HL-60/S4 treated with retinoic acid at 250 ng/mL for 4 days and 3 days (cell line): ENCODE results near the gene COX7B.
"Not testable (repeated sequence)": the region's sequence is repeated elsewhere in the genome, so short reads cannot be mapped to it uniquely, and the experiment has no call there.

Source experiments
- in situ Hi-C: fragments of 300-500 bp; cut with MboI; formaldehyde crosslinking; loops from 2 replicates; pipeline ENCODE4 v1.7.0; 2022; ENCODE audit warnings: low sequenced_read_pairs

Gene COX7B, protein sequence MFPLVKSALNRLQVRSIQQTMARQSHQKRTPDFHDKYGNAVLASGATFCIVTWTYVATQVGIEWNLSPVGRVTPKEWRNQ

DNA sequence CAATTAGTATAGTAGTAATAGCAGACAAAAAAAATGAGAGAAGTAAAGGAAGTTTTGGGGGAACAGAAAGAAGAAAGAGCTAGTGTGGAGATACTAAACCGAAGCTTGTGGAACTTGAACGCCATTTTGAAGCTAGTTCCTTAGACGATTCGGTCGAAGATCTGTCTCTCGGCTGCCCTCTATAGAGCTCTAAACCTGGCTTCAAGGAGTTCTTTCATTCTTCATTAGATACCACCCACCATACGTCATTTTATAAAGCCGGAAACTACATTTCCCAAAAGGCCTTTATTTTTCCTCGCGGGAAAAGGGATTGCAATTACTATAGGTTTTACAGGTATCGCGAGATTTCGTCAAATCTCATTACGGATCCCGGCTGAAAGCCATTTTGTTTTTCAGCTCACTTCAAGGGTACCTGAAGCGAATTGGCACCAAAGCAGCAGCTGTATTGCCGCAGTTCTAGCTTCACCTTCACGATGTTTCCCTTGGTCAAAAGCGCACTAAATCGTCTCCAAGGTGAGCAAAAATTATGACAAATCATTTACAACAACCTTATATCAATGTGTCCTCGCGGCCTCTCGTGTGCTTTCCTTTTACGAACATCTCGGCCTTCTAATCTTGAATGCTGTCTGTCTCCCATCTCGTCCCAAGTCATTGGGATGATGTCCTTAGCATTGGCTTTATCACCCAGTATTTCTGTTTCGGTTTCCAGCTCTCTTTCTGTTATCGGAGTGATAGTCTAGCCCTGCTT, at the start of gene COX7B:
Gene COX7B, plus strand, starts transcription at position 388 of the 748 bp plus-strand sequence. Its CDS starts 86 bp downstream, at position 474.
- in situ Hi-C loops: no loop called here

DNA sequence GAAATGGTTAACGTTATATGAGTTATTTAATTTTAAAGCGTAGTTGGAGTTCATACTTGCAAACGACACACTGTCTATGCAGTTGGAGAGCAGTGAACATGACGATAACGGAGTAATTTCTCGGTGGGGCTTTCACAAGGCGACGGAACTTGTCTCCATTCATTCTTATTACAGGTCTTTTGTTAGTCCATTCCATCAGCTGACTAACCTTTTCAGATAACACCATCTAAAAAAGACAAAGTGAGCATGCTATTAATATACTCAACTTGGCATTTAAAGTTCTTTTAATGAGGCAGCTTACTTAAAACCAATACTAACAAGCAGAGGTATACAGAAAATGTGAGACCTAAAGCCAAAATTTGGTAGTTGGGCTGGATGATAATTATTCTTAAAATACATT, 23.9 kb upstream of the COX7B start:
- in situ Hi-C loops: no loop called here

DNA sequence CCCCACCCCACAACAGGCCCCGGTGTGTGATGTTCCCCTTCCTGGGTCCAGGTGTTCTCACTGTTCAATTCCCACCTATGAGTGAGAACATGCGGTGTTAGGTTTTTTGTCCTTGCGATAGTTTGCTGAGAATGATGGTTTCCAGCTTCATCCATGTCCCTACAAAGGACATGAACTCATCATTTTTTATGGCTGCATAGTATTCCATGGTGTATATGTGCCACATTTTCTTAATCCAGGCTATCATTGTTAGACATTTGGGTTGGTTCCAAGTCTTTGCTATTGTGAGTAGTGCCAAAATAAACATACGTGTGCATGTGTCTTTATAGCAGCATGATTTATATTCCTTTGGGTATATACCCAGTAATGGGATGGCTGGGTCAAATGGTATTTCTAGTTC, 17.9 kb upstream of the COX7B start:
- in situ Hi-C loops: not testable (repeated sequence)

GRCh38 chrX:77892887-77893286, 6.4 kb upstream of the COX7B start:
- in situ Hi-C loops: no loop called here

DNA sequence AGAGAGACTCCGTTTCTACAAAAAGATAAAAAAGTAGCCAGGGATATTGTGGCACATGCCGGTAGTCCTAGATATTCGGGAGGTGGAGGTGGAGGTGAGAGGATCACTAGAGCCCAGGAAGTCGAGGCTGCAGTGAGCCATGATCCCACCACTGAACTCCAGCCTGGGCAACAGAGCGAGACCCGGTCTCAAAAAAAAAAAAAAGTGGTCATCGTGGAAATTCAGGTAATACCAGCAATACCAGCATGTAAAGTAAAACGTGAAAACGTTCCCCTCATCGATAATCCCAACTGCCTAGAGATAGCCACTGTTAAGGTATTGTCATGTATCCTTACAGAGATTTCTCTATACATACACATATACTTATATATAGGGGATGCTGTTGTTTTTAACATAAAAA, 5.6 kb upstream of the COX7B start:
- in situ Hi-C loops: no loop called here

DNA sequence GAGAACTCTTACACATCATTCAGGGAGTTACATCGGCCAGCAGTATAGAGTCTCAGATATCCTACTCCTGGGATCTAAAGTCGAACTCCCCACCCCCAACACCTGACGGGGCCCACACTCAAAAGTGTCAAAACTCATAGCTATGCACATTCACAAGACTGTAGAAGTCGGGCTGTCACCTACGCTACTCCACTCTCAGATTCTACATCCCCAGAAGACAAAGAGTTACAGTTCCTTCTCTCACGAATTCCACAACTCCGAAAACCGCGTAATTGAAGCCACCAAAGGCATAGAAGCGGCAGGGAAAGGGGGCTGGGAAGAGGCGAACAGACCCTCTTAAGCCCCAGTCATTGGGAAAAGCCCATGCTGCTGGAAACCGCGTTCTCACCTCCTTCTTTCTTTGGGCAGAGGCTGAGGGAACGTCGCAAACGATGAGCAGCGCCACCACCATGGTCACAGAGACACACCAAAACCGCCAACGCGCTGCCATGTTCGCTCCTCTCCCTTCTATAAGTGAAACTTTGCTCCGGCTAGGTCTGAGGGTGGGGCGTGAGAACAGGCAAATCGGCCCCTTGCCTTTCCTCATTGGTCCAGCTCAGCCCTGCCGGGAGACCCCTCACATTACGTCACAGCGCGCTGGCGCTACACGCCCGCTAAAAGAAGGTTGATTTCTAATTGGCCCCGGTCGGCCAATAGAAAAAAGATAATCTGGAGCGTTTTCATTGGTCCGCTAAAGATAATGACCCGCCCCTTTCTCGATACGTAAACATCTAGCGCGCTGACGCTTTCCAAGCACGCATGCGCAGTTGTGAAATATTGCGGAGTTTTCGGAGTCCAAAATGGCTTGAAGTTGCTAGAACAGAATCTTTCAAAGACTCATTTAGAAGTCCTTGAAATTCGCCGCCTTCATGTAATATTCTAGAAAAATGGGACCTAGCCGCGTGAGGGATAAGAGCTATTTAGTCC, 4.1 kb upstream of the COX7B start, which contains the start of gene MAGT1:
Gene MAGT1, minus strand, starts transcription at position 515 of the 966 bp plus-strand sequence. Its CDS starts 25 bp downstream, at position 490.
- in situ Hi-C loops: no loop called here

DNA sequence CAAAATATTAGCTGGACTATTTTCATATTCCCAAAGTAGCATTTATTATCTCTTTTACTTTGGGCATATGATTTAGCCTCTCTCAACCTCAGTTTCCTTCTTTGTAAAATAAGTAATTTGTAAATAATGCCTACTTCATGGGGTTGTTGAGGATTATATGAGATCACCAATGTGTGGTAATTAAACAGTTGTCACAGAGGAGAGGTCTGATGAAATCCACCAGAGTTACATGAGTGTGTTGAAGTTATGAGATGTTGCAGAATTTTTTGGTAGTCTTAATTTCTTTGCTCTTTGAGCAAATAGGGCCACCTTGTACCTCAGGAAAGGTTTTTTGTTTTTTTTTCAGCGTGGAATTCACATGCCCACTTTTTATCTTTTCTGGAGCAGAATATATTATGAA, 1.4 kb downstream of the COX7B start:
- in situ Hi-C loops: no loop called here

GRCh38 chrX:77901506-77901905, 2.2 kb downstream of the COX7B start:
- in situ Hi-C loops: no loop called here

DNA sequence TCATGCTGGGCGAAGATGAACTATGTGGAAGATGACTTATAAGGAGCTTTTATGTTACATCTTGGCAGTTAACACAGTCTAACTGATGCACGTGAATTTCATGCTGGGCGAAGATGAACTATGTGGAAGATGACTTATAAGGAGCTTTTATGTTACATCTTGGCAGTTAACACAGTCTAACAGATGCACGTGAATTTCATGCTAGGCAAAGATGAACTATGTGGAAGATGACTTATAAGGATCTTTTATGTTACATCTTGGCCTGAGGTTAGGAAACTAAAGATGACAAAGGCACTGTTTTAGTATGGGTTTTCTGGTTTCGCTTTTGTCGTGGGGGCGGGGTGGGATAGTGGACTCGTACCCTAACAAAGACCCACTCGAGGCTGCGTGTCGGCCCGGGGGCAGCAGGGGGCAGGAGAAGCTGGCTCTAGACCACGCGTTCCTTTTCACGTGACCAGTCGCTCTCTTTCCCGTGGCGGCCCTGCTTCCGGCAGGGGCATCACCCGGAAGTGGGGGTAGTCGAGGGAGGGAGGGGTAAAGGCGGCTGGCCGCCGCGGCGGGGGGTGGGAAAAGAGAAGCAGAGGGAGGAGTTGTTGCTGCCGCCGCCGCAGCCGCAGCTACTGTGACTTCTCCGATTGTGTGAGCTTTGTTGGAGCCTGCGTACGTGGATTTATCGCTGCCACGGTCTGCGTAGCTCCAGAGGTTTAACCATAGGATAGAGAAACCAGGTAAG, 11.0 kb downstream of the COX7B start, which contains the start of gene ATP7A:
Gene ATP7A, plus strand, starts transcription at position 586 of the 733 bp plus-strand sequence. CDS start 60,949 bp downstream, outside the sequence.
- in situ Hi-C loops: loop anchor here (10.0 kb wide), 1 partner anchor 115 kb away; no protein-coding TSS in a partner anchor

GRCh38 chrX:77917294-77917933, 18.1 kb downstream of the COX7B start:
- in situ Hi-C loops: loop anchor here (10.0 kb wide), 1 partner anchor 107 kb away; no protein-coding TSS in a partner anchor

- in situ Hi-C loops: loop anchor here (10.0 kb wide), 1 partner anchor 106 kb away; no protein-coding TSS in a partner anchor
These were observed 19.3 kb downstream of the COX7B start for GRCh38 chrX:77918568-77918967.

DNA sequence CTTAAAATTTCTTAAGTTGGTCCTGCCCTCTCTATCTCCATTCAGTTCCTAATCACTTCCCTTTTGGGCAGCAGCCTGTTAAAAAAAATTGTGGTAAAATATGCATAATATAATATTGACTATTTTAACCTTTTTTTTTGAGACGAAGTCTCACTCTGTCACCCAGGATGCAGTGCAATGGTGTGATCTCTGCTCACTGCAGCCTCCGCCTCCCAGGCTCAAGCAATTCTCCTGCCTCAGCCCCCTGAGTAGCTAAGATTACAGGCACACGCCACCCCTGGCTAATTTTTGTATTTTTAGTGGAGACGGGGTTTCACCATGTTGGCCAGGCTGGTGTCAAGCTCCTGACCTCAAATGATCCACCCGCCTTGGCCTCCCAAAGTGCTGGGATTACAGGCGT, 20.1 kb downstream of the COX7B start:
- in situ Hi-C loops: loop anchor here (10.0 kb wide), 1 partner anchor 105 kb away; no protein-coding TSS in a partner anchor

DNA sequence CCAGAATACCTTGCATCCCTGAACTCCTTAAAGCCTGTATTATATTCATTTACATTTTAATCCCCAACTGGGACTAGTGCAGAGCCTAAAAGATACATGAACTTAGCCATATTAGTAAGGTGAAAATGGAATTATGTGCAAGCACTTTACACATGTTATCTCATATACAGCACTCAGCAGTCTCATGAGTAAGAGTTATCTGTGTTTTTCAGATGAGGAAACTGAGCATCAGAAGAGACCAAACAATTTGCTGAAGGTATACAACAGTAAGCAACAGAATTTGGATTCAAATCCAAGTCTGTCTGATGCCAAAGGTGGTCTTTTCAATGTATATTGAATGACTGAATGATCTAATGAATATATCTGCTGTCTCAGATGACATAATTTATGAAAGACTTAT, 23.5 kb downstream of the COX7B start:
- in situ Hi-C loops: no loop called here

DNA sequence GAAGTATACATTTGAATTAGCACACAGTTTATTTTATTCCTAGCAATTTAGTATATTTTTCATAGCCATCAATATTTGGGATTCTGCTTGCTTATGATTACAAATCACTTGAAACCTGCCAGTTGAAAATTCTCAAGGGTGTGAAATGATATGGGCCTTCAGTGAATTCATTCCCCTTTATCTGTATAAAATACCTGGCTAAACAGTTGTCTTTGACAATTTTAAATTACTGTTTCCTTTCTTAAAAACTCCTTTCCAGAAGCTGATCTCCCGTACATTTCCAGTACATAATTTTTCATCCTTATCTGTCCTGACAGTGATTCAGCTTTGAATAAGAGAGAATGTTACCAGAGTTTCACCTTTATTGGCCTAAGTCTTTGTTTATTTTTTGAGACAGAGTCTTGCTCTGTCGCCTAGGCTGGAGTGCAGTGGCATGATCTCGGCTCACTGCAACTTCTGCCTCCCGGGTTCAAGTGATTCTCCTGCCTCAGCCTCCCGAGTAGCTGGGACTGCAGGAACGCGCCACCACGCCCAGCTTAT, 25.1 kb downstream of the COX7B start:
- in situ Hi-C loops: no loop called here

DNA sequence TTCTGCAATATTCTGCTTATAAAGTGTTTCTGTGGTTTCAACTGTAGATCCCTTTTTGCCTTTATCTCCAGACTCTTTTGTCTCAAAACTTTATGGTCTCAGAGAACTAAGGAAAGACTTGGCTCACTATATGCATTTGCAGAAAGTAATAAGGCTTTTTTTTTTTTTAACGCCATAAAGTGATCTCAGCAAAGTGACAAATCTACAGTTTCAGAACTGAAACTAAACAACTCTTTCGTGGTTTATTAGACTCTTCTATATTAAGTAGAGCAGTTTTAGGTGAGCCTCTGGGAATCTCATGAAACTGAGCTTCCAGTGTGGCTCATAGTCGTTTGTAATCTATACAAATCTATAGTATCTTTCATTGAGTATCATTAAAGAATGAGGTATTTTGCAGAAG, 26.5 kb downstream of the COX7B start:
- in situ Hi-C loops: no loop called here

- in situ Hi-C loops: no loop called here
These were observed 31.3 kb downstream of the COX7B start for GRCh38 chrX:77930581-77930980.

DNA sequence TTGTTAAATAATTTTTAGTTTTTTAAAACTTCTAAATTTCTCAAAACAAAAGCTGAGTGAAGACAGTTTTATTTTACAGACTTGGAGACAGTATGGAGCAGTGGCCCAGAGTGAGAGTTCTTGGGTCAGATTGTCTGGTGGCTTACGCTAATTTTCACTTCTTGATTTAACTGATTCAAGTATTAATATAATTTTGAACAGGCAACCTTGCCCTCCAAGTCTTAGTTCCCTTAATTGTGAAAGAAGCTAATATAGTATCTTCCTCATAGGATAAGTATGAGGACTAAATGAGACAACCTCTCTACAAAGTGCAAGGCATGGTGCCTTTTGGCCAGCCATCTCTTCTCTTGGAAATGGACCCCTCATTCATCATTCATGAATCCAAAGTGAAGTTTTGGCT, 36.6 kb downstream of the COX7B start:
- in situ Hi-C loops: no loop called here

- in situ Hi-C loops: no loop called here
These were observed 37.0 kb downstream of the COX7B start for GRCh38 chrX:77936299-77936698.

GRCh38 chrX:77937291-77937690, 38.0 kb downstream of the COX7B start:
- in situ Hi-C loops: no loop called here
